Small intestine (tissue), 7 donors: Measurements from ENCODE around the gene OR9A2. TPM values are rescaled to one million over a fixed set of nuclear protein-coding genes. Genes with fewer than 3 reads are reported as not detected.
A peak's percentile ranks its signal among the peaks of the same experiment; 100 is the strongest.

Source experiments
- DNase-seq, 2 donors: peaks; one replicate each; pipeline versions ENCODE4 v3.0.0 to v3.0.0-alpha.2; 2013
- FAIRE-seq: peaks from 2 replicates; lab custom pipeline; 2012; peaks lifted over from hg19 to GRCh38; lab: Jason Lieb, UNC
- H3K27ac ChIP-seq, 3 donors: one replicate each; pipeline ENCODE4 v1.5.1; 2013; ENCODE audit warnings: low read length in 2 of 3, mild to moderate bottlenecking in 2 of 3, control low read depth in 1 of 3, inconsistent platforms in 1 of 3, low read depth in 1 of 3, moderate library complexity in 1 of 3
- H3K27me3 ChIP-seq, 3 donors: one replicate each; pipeline ENCODE4 v1.6.1; 2013; ENCODE audit warnings: low read length in 3 of 3, inconsistent platforms in 1 of 3; ENCODE audit not compliant: control insufficient read depth in 3 of 3, insufficient read depth in 3 of 3
- H3K36me3 ChIP-seq, 3 donors: one replicate each; pipeline ENCODE4 v1.6.1; 2013; ENCODE audit warnings: low read length in 3 of 3, inconsistent platforms in 1 of 3, low read depth in 1 of 3, mild to moderate bottlenecking in 1 of 3, moderate library complexity in 1 of 3; ENCODE audit not compliant: control insufficient read depth in 3 of 3, insufficient read depth in 2 of 3
- H3K4me1 ChIP-seq, 3 donors: one replicate each; pipeline ENCODE4 v1.6.1; 2013; ENCODE audit warnings: low read length in 2 of 3, inconsistent platforms in 1 of 3, low read depth in 1 of 3, mild to moderate bottlenecking in 1 of 3, moderate library complexity in 1 of 3; ENCODE audit not compliant: control insufficient read depth in 3 of 3, insufficient read depth in 2 of 3
- H3K4me3 ChIP-seq, 3 donors: one replicate each; pipeline ENCODE4 v1.5.1; 2013; ENCODE audit warnings: low read length in 3 of 3, control low read depth in 1 of 3, inconsistent platforms in 1 of 3, low read depth in 1 of 3, mild to moderate bottlenecking in 1 of 3, moderate library complexity in 1 of 3
- H3K9me3 ChIP-seq, 2 donors: one replicate each; pipeline ENCODE4 v1.6.1; 2013; ENCODE audit warnings: low read depth in 1 of 2, low read length in 1 of 2; ENCODE audit not compliant: control insufficient read depth in 2 of 2, insufficient read depth in 1 of 2
- WGBS, 3 donors: extraction: QIAGEN DNeasy Blood & Tissue Kit; methylation state at CpG; one replicate each; pipeline ENCODE4 v1.1.7; 2013; 5-methylcytosine and 5-hydroxymethylcytosine counted together
- polyA plus RNA-seq, 4 donors: library from polyadenylated mRNA; stranded (reverse) in 3 of 4; unstranded in 1 of 4; fragments of 200-250 nt in 3 of 4; fragments of 120-200 nt in 1 of 4; gene quantifications; one replicate each; pipeline versions ENCODE4 v1.2.1 to v1.2.3, GENCODE V29; 2013
- donor health status: healthy with polysubstance abuse.
- donor health status: control.
- donor health status: control.
- donor health status: Bipolar disorder and iron deficiency.
- donor health status: healthy.

The OR9A2 gene
- polyA plus RNA-seq, 4 donors: not detected

GRCh38 chr7:143042159-143042789 is 15.3 kb upstream of the OR9A2 start:
- peaks cover 2 to 45% (median 6%) of the 10 kb centered on the region in 3 donors for H3K4me1 ChIP-seq
- no peaks in the 10 kb centered on the region for H3K9me3 ChIP-seq
- no peaks in the 10 kb centered on the region for H3K36me3 ChIP-seq
- DNase-seq: no peak
- no peaks in the 10 kb centered on the region for H3K27me3 ChIP-seq
- FAIRE-seq: no peak
- WGBS, 3 donors: 19 to 50% (median 49%) methylated on average over 3 of the region's 3 CpGs
- no peak overlapping the region for H3K4me3 ChIP-seq
- peak overlapping the region; percentile 39 to 87 (median 42) for H3K27ac ChIP-seq

- DNase-seq (no peak), FAIRE-seq (no peak)
- H3K4me1 ChIP-seq: peaks cover 2 to 41% (median 6%) of the 10 kb centered on the region in 3 donors
- H3K27me3 ChIP-seq: no peaks in the 10 kb centered on the region
- H3K4me3 ChIP-seq: no peak overlapping the region
- no peaks in the 10 kb centered on the region for H3K36me3 ChIP-seq
- H3K9me3 ChIP-seq: no peaks in the 10 kb centered on the region
- no peak overlapping the region for H3K27ac ChIP-seq
- 94 to 95% (median 95%) methylated on average over 6 of the region's 6 CpGs for WGBS, 3 donors
These were observed 14.4 kb upstream of the OR9A2 start for GRCh38 chr7:143041346-143041745.

- no peaks in the 10 kb centered on the region for H3K36me3 ChIP-seq
- FAIRE-seq (no peak), DNase-seq (peak; percentile 44 to 53)
- no peaks in the 10 kb centered on the region for H3K9me3 ChIP-seq
- no peaks in the 10 kb centered on the region for H3K27me3 ChIP-seq
- H3K4me3 ChIP-seq: no peak overlapping the region
- WGBS, 3 donors: 44 to 73% (median 54%) methylated on average over 3 of the region's 3 CpGs
- peaks cover 2 to 41% (median 6%) of the 10 kb centered on the region in 3 donors for H3K4me1 ChIP-seq
- no peak overlapping the region for H3K27ac ChIP-seq
These were observed 13.3 kb upstream of the OR9A2 start for GRCh38 chr7:143040209-143040715.

GRCh38 chr7:143038635-143039034 is 11.7 kb upstream of the OR9A2 start:
- Histone ChIP-seq H3K36me3 (no peaks in the 10 kb centered on the region), H3K27ac (no peak overlapping the region), H3K27me3 (no peaks in the 10 kb centered on the region), H3K9me3 (no peaks in the 10 kb centered on the region), H3K4me3 (no peak overlapping the region), H3K4me1 (peaks cover 2 to 36% (median 6%) of the 10 kb centered on the region in 3 donors)
- FAIRE-seq (no peak), DNase-seq (no peak)
- 90 to 93% (median 90%) methylated on average over 5 of the region's 5 CpGs for WGBS, 3 donors

DNA sequence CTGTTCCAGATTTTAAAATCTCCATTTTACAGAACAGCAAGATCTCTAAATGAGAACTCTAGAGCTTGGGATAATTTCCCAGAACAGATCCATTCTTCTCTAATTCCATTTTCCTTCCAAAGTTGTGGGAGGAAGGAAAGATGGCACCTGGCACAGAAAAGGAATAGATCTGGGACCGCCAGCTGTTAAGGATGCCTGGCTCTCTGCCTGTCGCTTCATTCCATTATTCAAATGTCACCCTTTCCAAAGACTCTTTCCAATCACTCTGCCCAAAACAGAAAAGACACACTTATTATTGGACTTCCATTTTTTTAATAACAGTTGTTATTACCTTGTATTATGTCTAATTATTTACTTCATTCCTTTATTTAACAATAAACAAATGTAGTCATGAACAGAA is 751 bp upstream of the OR9A2 start:
- no peaks in the 10 kb centered on the region for H3K9me3 ChIP-seq
- no peaks in the 10 kb centered on the region for H3K36me3 ChIP-seq
- no peaks in the 10 kb centered on the region for H3K4me1 ChIP-seq
- DNase-seq: no peak
- no peak for FAIRE-seq
- no peak overlapping the region for H3K4me3 ChIP-seq
- no peak overlapping the region for H3K27ac ChIP-seq
- H3K27me3 ChIP-seq: peaks cover 0 to 4% (median 0%) of the 10 kb centered on the region in 3 donors
- 87 to 95% (median 88%) methylated on average over 2 of the region's 2 CpGs for WGBS, 3 donors

DNA sequence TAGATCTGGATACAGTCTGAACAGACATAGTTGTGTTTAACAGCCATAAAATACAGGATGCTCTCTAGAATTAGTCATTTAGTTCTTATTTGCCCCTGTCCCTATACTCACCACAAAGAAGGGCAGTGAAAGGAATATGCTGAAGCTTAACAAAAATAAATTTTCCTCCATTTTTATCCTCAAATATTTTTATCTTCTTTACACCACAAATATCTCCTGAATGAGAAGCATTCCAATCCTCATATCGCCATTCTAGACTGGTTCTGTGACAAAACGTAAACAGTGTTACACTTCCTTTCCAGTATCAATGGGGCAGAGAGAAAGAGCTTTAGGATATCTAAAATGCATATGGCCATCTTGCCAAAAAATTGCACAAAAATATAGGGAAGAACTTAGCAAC is 1.6 kb downstream of the OR9A2 start:
- Histone ChIP-seq H3K9me3 (no peaks in the 10 kb centered on the region), H3K27me3 (peaks cover 0 to 4% (median 0%) of the 10 kb centered on the region in 3 donors), H3K27ac (no peak overlapping the region), H3K4me1 (no peaks in the 10 kb centered on the region), H3K4me3 (no peak overlapping the region), H3K36me3 (no peaks in the 10 kb centered on the region)
- 82 to 88% (median 83%) methylated on average over 2 of the region's 2 CpGs for WGBS, 3 donors
- FAIRE-seq (no peak), DNase-seq (no peak)

- FAIRE-seq: no peak
- Histone ChIP-seq H3K27me3 (peaks cover 0 to 2% (median 0%) of the 10 kb centered on the region in 3 donors), H3K27ac (no peak overlapping the region), H3K4me3 (no peak overlapping the region), H3K36me3 (no peaks in the 10 kb centered on the region), H3K4me1 (no peaks in the 10 kb centered on the region), H3K9me3 (no peaks in the 10 kb centered on the region)
- no peak for DNase-seq
These were observed 3.9 kb downstream of the OR9A2 start for GRCh38 chr7:143023047-143023446.

- no peaks in the 10 kb centered on the region for H3K9me3 ChIP-seq
- no peaks in the 10 kb centered on the region for H3K36me3 ChIP-seq
- no peak overlapping the region for H3K4me3 ChIP-seq
- no peaks in the 10 kb centered on the region for H3K27me3 ChIP-seq
- H3K27ac ChIP-seq: no peak overlapping the region
- FAIRE-seq: no peak
- H3K4me1 ChIP-seq: peaks cover 0 to 3% (median 0%) of the 10 kb centered on the region in 3 donors
- DNase-seq: no peak
These were observed 8.0 kb downstream of the OR9A2 start for GRCh38 chr7:143018931-143019330.

DNA sequence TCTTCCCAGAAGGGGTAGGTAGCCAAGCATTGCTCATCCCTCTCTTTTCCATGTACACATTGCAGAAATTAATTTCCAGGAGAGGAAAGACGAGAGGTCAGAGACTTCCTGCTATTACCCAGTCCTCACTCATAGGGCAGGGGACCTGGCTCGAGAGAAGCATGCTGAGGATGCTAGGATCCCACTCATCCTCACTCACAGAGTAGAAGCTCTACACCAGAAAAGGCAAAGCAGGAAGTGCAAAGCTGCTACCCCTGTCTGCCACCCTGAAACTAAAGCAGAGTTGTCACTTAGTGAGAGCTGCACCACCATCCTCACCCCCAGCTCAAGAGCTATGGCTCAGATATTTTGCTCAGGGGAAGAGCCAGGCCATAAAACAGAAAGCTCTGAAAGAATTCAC is 9.9 kb downstream of the OR9A2 start:
- Histone ChIP-seq H3K4me3 (no peak overlapping the region), H3K27me3 (no peaks in the 10 kb centered on the region), H3K4me1 (peaks cover 0 to 3% (median 0%) of the 10 kb centered on the region in 3 donors), H3K9me3 (no peaks in the 10 kb centered on the region), H3K36me3 (no peaks in the 10 kb centered on the region), H3K27ac (no peak overlapping the region)
- no peak for FAIRE-seq
- 75 to 84% (median 82%) methylated on average over 2 of the region's 2 CpGs for WGBS, 3 donors
- no peak for DNase-seq
